ENCODE measurements around the gene FAM180A. TPM values are rescaled to one million over a fixed set of nuclear protein-coding genes. Genes with fewer than 3 reads are reported as not detected.

The FAM180A gene
- total and polyA plus RNA-seq, 2 of the 8 experiments (the other 6 are each of a cell fraction or from before 2014, with no cell fraction given), result not detected

- H2BK20ac ChIP-seq (ENCODE audit: low read length), result no peak overlapping the region
- no peak for DNase-seq (ENCODE audit: low read depth in 1 of 2, low spot score in 2 of 2)
- FAIRE-seq, result no peak
- H4K5ac ChIP-seq (ENCODE audit: insufficient read length, low read depth, low read length), result no peak overlapping the region
- H3K56ac ChIP-seq (replicated peaks; ENCODE audit: insufficient read length, low read depth, low read length), result no peak overlapping the region
- no peaks in the 10 kb centered on the region for H3K36me3 ChIP-seq (ENCODE audit: control insufficient read depth in 2 of 4, insufficient read depth in 4 of 4, low read length in 3 of 4)
- no peak overlapping the region for H3K4me3 ChIP-seq (ENCODE audit: extremely low read depth in 1 of 4, insufficient read depth in 2 of 4, low read depth in 3 of 4, low read length in 4 of 4)
- WGBS, 2 experiments (ENCODE audit: extremely low coverage in 1 of 2, insufficient coverage in 1 of 2, insufficient read length in 1 of 2, insufficient replicate concordance in 2 of 2, low coverage in 1 of 2, low lambda C conversion rate in 2 of 2, missing lambda C conversion rate in 1 of 2), result 95% methylated on average over 7 of the region's 7 CpGs; no CpG with 5 or more reads in 1 of the 2 experiments
- no peaks in the 10 kb centered on the region for H3K27me3 ChIP-seq (replicated peaks in 1 of 4; ENCODE audit: control insufficient read depth in 3 of 4, extremely low read depth in 1 of 4, insufficient read depth in 3 of 4, low read length in 3 of 4)
- H3K23me2 ChIP-seq (ENCODE audit: low read depth, low read length), result peaks cover 6% of the 10 kb centered on the region; the same call in 1 of the 2 replicates
- no peak overlapping the region for H3K4me2 ChIP-seq (ENCODE audit: insufficient read depth in 1 of 2, low read depth in 2 of 2, low read length in 2 of 2)
- no peak overlapping the region for H2AFZ ChIP-seq (ENCODE audit: low read length)
- no peaks in the 10 kb centered on the region for H3K79me2 ChIP-seq (ENCODE audit: control insufficient read depth in 1 of 2, insufficient read depth in 2 of 2, low read length in 2 of 2)
- no peak overlapping the region for H2BK12ac ChIP-seq (ENCODE audit: low read depth, low read length)
- CTCF ChIA-PET (ENCODE audit: partially characterized antibody), result interaction anchor here (0.9 to 10.7 kb wide), 10 partner anchors 7 to 289 kb away, joined by 3 to 110 read pairs (median 4); partner anchors contain the start of genes SLC13A4 and STMP1
- POLR2A ChIA-PET (ENCODE audit: partially characterized antibody), result no interaction called here
- H3K27ac ChIP-seq (ENCODE audit: low read depth, low read length), result no peak overlapping the region
- H3K9ac ChIP-seq (replicated peaks in 1 of 4; ENCODE audit: extremely low read depth in 1 of 4, low read depth in 3 of 4, low read length in 3 of 4), result no peak overlapping the region; a peak in 1 of 7 replicates
- peaks cover 0 to 5% of the 10 kb centered on the region in 2 experiments for H4K20me1 ChIP-seq (replicated peaks in 1 of 2; ENCODE audit: control insufficient read depth in 1 of 2, insufficient read depth in 2 of 2, low read length in 2 of 2)
- no peak overlapping the region for H4K8ac ChIP-seq (ENCODE audit: extremely low read depth, insufficient read depth, low read length)
- no peaks in the 10 kb centered on the region for H3K9me3 ChIP-seq (ENCODE audit: insufficient read depth in 2 of 2, low read depth in 1 of 2, low read length in 1 of 2)
- H2BK15ac ChIP-seq (ENCODE audit: low read length), result no peak overlapping the region
- H3K18ac ChIP-seq (ENCODE audit: extremely low read depth, low read length), result no peak overlapping the region
- no peak overlapping the region for H2BK120ac ChIP-seq (replicated peaks; ENCODE audit: low read depth, low read length)
- no peak overlapping the region for H3K14ac ChIP-seq (ENCODE audit: insufficient read length)
- H2BK5ac ChIP-seq (ENCODE audit: low read depth, low read length), result no peak overlapping the region
- H4K91ac ChIP-seq (replicated peaks; ENCODE audit: insufficient read length, low read length), result no peak overlapping the region
- no peak overlapping the region for H2AK5ac ChIP-seq (ENCODE audit: low read depth, low read length)
- no peaks in the 10 kb centered on the region for H3K79me1 ChIP-seq (ENCODE audit: low read depth, low read length)
- H3K23ac ChIP-seq (ENCODE audit: insufficient read length), result no peak overlapping the region
- TF ChIP-seq MAFK (IDR thresholded peaks at IDR 0.05; ENCODE audit: low read depth, low read length), result no peak
- TF ChIP-seq ASH2L (IDR thresholded peaks at IDR 0.05; ENCODE audit: low read length), result no peak
- TF ChIP-seq NRF1 (IDR thresholded peaks at IDR 0.05; ENCODE audit: low read depth, low read length), result no peak
- H3K4ac ChIP-seq (replicated peaks; ENCODE audit: insufficient read length, low read depth, low read length), result no peak overlapping the region
- H3K4me1 ChIP-seq (replicated peaks in 1 of 4; ENCODE audit: control insufficient read depth in 3 of 4, insufficient read depth in 4 of 4, low read length in 3 of 4), result peaks cover 0 to 8% (median under 1%) of the 10 kb centered on the region in 4 experiments; a peak in 2 of 7 replicates
Observed at GRCh38 chr7:135718794-135719437, 29.7 kb downstream of the FAM180A start.
